ENCODE measurements around the gene NFIC. TPM values are rescaled to one million over a fixed set of nuclear protein-coding genes. Genes with fewer than 3 reads are reported as not detected.

The NFIC gene
- total RNA-seq, 6 experiments from 2014 or later = 186 to 219 (median 211) TPM

- Mint-ChIP-seq H3K27ac (no peak overlapping the region), H3K27me3 (ENCODE audit: insufficient read depth) (peaks cover 10% of the 10 kb centered on the region), H3K4me3 (no peak overlapping the region), H3K9me3 (peaks cover 8% of the 10 kb centered on the region), H3K36me3 (ENCODE audit: low read depth) (peaks cover 29% of the 10 kb centered on the region), H3K4me1 (ENCODE audit: low read depth) (peaks cover 29% of the 10 kb centered on the region)
- DNase-seq = no peak
- TF ChIP-seq, protein P1, sequence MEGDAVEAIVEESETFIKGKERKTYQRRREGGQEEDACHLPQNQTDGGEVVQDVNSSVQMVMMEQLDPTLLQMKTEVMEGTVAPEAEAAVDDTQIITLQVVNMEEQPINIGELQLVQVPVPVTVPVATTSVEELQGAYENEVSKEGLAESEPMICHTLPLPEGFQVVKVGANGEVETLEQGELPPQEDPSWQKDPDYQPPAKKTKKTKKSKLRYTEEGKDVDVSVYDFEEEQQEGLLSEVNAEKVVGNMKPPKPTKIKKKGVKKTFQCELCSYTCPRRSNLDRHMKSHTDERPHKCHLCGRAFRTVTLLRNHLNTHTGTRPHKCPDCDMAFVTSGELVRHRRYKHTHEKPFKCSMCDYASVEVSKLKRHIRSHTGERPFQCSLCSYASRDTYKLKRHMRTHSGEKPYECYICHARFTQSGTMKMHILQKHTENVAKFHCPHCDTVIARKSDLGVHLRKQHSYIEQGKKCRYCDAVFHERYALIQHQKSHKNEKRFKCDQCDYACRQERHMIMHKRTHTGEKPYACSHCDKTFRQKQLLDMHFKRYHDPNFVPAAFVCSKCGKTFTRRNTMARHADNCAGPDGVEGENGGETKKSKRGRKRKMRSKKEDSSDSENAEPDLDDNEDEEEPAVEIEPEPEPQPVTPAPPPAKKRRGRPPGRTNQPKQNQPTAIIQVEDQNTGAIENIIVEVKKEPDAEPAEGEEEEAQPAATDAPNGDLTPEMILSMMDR (IDR thresholded peaks at IDR 0.05) = no peak
These were observed 66.9 kb downstream of the NFIC start for GRCh38 chr19:3433313-3433712.

DNA sequence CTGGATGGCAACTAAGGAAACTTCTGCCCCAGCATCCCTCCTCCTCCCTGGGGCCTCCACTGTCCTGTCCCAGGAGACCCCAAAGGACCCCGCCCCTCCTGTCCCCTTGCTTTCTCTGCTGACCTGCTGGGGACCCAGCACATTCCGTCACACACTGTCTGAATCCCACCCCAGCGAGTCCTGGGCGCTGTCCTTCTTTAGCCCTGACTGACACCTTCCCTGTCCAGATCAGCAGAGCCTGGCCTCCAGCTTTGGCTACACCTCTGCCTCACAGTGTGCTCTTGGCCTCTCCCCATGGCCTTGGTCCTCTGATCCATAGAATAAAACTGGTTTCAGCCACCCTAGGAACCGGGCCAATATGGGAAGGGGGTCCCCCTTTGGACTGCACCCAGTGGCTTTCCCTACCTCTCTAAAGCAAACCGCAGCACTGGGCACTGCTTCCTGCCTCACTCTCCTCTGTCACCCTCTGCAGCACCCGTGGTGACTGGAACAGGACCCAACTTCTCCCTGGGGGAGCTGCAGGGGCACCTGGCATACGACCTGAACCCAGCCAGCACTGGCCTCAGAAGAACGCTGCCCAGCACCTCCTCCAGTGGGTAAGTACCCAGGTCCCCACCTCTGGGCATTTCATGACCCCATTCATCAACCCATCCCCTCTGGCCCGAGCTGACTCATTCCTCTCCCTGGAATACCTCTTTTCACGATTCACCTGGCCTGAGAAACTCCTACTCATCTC is 67.6 kb downstream of the NFIC start:
- Mint-ChIP-seq H3K4me1 (ENCODE audit: low read depth) (peaks cover 23% of the 10 kb centered on the region), H3K27me3 (ENCODE audit: insufficient read depth) (peaks cover 9% of the 10 kb centered on the region), H3K9me3 (peaks cover 8% of the 10 kb centered on the region), H3K4me3 (peak overlapping the region; percentile 82), H3K36me3 (ENCODE audit: low read depth) (peaks cover 29% of the 10 kb centered on the region), H3K27ac (peak overlapping the region; percentile 93)
- no peak for DNase-seq
- TF ChIP-seq, protein P1 (IDR thresholded peaks at IDR 0.05) = no peak

DNA sequence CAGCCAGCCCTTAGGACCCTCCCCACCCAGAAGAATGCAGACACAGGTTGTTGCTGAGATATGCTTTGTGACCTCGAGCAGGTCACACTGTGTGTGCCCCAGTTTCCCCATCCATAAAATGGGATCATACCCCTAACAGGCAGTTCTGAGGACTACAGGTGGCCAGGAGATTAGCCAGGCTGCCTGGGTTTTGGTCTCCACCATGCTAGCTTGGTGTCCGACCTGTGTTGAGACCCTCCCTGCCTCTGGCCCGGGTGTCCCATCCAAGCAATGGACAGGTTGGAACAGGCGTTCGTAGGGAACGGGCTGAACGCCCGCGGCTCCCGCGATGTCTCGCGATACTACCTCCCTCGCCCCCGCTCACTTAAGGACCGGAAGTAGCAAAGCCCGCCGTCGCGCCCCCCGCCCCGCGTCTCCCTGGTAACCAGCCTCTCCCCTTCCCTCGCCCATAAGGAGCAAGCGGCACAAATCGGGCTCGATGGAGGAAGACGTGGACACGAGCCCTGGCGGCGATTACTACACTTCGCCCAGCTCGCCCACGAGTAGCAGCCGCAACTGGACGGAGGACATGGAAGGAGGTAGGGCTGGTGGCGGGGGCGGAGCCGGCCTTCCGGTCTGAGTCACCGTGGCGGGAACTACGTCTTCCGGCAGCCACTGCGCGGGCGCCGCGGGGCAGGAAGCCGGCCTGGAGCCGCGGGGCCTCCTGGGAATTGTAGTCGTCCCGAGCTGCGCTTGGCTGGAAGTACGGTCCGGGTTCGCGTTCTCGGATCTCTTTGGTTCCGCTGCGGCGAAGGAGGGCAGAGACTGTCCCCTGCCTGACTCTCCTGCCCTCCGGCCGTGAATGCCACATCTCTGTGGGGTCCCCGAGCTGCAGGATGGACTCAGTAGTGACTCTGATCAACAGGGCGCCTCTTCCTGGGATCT is 68.5 kb downstream of the NFIC start:
- Mint-ChIP-seq H3K4me3 (peak overlapping the region; percentile 82), H3K4me1 (ENCODE audit: low read depth) (peaks cover 22% of the 10 kb centered on the region), H3K27me3 (ENCODE audit: insufficient read depth) (peaks cover 9% of the 10 kb centered on the region), H3K27ac (peak overlapping the region; percentile 93), H3K9me3 (peaks cover 8% of the 10 kb centered on the region), H3K36me3 (ENCODE audit: low read depth) (peaks cover 29% of the 10 kb centered on the region)
- TF ChIP-seq, protein P1 (IDR thresholded peaks at IDR 0.05) = no peak; the same call in 1 of the 2 replicates
- peak; percentile 93 for DNase-seq

GRCh38 chr19:3440082-3440481 is 73.7 kb downstream of the NFIC start:
- Mint-ChIP-seq H3K4me3 (no peak overlapping the region), H3K4me1 (ENCODE audit: low read depth) (peaks cover 23% of the 10 kb centered on the region), H3K27ac (no peak overlapping the region), H3K36me3 (ENCODE audit: low read depth) (peaks cover 20% of the 10 kb centered on the region), H3K27me3 (ENCODE audit: insufficient read depth) (peaks cover 7% of the 10 kb centered on the region), H3K9me3 (no peaks in the 10 kb centered on the region)
- TF ChIP-seq, protein P1 (IDR thresholded peaks at IDR 0.05) = peak; percentile 68
- DNase-seq = no peak

DNA sequence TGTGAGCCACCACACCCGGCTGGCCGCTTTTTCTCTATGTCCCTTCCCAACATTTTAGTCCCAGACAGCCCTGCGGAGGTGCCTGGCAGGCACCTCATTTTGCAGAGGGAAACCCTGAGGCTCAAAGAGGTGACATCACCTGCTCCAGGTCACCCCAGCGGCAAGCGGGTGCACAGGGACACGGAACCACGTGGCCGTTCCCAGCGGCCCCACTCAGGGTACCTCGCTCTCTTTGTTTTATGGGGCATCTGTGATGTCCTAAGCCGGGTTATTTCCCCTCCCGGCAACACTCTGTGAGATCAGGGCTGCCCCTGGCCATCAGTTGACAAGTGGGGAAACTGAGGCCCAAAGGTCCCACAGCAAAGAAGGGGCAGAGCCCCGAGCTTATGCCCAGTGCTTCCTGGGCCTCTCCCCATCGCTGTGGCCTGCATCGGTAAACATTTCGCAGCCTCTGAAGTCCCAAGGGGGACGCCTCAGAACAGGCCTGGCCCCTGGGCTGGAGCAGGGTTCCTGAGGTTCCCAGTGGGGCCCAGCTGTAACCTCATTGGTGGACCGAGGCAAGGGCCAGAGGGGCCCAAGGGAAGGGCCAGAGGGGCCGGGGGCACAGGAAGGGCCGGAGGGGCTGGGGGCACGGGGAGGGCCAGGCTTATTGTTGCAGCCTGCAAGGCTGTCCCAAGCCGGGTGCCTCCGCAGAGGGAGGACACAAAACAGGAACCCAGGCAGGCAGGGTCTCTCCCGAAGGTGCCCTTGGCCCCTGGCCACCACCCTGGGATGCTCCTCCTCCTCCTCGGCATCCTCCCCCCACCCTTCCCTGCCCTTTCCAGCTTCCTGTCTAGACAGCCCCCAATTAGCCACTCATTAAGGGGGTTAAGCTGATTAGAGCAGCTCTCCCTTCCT is 75.0 kb downstream of the NFIC start:
- Mint-ChIP-seq H3K4me1 (ENCODE audit: low read depth) (peaks cover 17% of the 10 kb centered on the region), H3K4me3 (no peak overlapping the region), H3K36me3 (ENCODE audit: low read depth) (peaks cover 18% of the 10 kb centered on the region; the same call in 1 of the 2 replicates), H3K27me3 (ENCODE audit: insufficient read depth) (peaks cover 9% of the 10 kb centered on the region), H3K27ac (no peak overlapping the region), H3K9me3 (no peaks in the 10 kb centered on the region)
- DNase-seq = no peak
- TF ChIP-seq, protein P1 (IDR thresholded peaks at IDR 0.05) = no peak
